HepG2 (cell line): Measurements from ENCODE around the gene RECK. TPM values are rescaled to one million over a fixed set of nuclear protein-coding genes. Genes with fewer than 3 reads are reported as not detected.

Experiments
- ATAC-seq: fragments of 200-7000 bp; cut with Tn5 transposase; 3 replicates; pipeline ENCODE4 v1.9.1; 2020; ENCODE audit warnings: mild to moderate bottlenecking, moderate library complexity
- BruUV-seq: library from RNA; stranded (reverse); fragments of 400-500 nt; replicated peaks from 2 replicates; lab custom pipeline; 2021; lab: Mats Ljungman, UMichigan
- CTCF ChIA-PET: fragments of 300-600 bp; formaldehyde crosslinking; extraction: SDS; loops from one replicate; lab custom pipeline; 2021; ENCODE audit warnings: low total read pairs, inconsistent platforms, low intra/inter-chr PET ratio; lab: Yijun Ruan, JAX
- POLR2A ChIA-PET: fragments of 350-600 bp; sonication (Branson Sonifier 250); formaldehyde crosslinking; loops from one replicate; lab custom pipeline; 2020; ENCODE audit warnings: antibody characterized with exemption, inconsistent platforms; lab: Yijun Ruan, JAX
- DNase-seq: peaks from one replicate; pipeline ENCODE4 v3.0.0-alpha.2; 2015; ENCODE audit warnings: low spot score
- FAIRE-seq: peaks from 3 replicates; lab custom pipeline; 2011; peaks lifted over from hg19 to GRCh38; lab: Jason Lieb, UNC
- H2AFZ ChIP-seq: one replicate; pipeline ENCODE4 v1.6.1; 2011; ENCODE audit warnings: low read length, inconsistent platforms
- H3K27ac ChIP-seq: fragments of 300-600 bp; 3 replicates; pipeline ENCODE4 v1.8.0; 2011; ENCODE audit warnings: mixed run types, mild to moderate bottlenecking, mixed read lengths, low read length, inconsistent platforms; ENCODE audit not compliant: insufficient read depth; ENCODE audit errors: extremely low read length
- H3K27me3 ChIP-seq, 2 experiments: fragments of 200-600 bp in 1 of 2; 2 replicates in 1 of 2; 3 replicates in 1 of 2; pipeline versions ENCODE4 v1.6.0 to v1.8.0; 2011; ENCODE audit warnings: low read length in 2 of 2, mild to moderate bottlenecking in 2 of 2, moderate library complexity in 2 of 2, inconsistent platforms in 1 of 2; ENCODE audit not compliant: insufficient read depth in 2 of 2, control insufficient read depth in 1 of 2
- H3K36me3 ChIP-seq, 2 experiments: fragments of 200-600 bp in 1 of 2; replicated peaks in 1 of 2; 2 replicates in 1 of 2; 3 replicates in 1 of 2; pipeline versions ENCODE4 v1.5.1 to v1.8.0; 2011; ENCODE audit warnings: low read length in 2 of 2, inconsistent platforms in 1 of 2; ENCODE audit not compliant: insufficient read depth in 2 of 2, control insufficient read depth in 1 of 2
- H3K4me1 ChIP-seq: 2 replicates; pipeline ENCODE4 v1.5.1; 2012; ENCODE audit warnings: low read length, inconsistent platforms; ENCODE audit not compliant: insufficient read depth
- H3K4me2 ChIP-seq: 2 replicates; pipeline ENCODE4 v1.6.0; 2011; ENCODE audit warnings: low read depth, low read length, inconsistent platforms
- H3K4me3 ChIP-seq, 3 experiments: fragments of 200-600 bp in 1 of 3; sonication (generic), shearing (Covaris generic) in 1 of 3; replicated peaks in 1 of 3; 2 replicates each; pipeline ENCODE4 v1.5.1; 2011 to 2016; ENCODE audit warnings: low read length in 3 of 3, inconsistent platforms in 2 of 3, low read depth in 2 of 3, mild to moderate bottlenecking in 2 of 3, control low read depth in 1 of 3, mixed read lengths in 1 of 3; ENCODE audit not compliant: insufficient read depth in 1 of 3
- H3K79me2 ChIP-seq: one replicate; pipeline ENCODE4 v1.6.1; 2011; ENCODE audit warnings: low read length, inconsistent platforms; ENCODE audit not compliant: insufficient read depth
- H3K9ac ChIP-seq: 2 replicates; pipeline ENCODE4 v1.6.0; 2011; ENCODE audit warnings: mild to moderate bottlenecking, low read depth, low read length, inconsistent platforms; ENCODE audit not compliant: insufficient read depth
- H3K9me3 ChIP-seq: 2 replicates; pipeline ENCODE4 v1.5.1; 2012; ENCODE audit warnings: mild to moderate bottlenecking, low read length
- H4K20me1 ChIP-seq: 2 replicates; pipeline ENCODE4 v1.6.0; 2011; ENCODE audit warnings: inconsistent platforms, mild to moderate bottlenecking, low read length, moderate library complexity; ENCODE audit not compliant: insufficient read depth
- BRF2 ChIP-seq: sonication (generic); formaldehyde crosslinking; IDR thresholded peaks from 2 replicates; pipeline ENCODE4 v1.8.1; 2022; ENCODE audit warnings: mild to moderate bottlenecking, missing genetic modification reagents
- FOXA3 ChIP-seq: IDR thresholded peaks from 2 replicates; pipeline ENCODE4 v1.6.1; 2016; ENCODE audit warnings: missing genetic modification reagents, missing compliant biosample characterization
- NCOA5 ChIP-seq: sonication (generic); formaldehyde crosslinking; IDR thresholded peaks from 2 replicates; pipeline ENCODE4 v1.4.0; 2020; ENCODE audit warnings: missing genetic modification reagents
- NR2F6 ChIP-seq, 2 experiments: IDR thresholded peaks; 2 replicates each; pipeline ENCODE4 v1.6.1; 2016; ENCODE audit warnings: antibody characterized with exemption in 1 of 2, mild to moderate bottlenecking in 1 of 2
- PHB2 ChIP-seq: fragments of 450-650 bp; IDR thresholded peaks from 2 replicates; pipeline ENCODE4 v1.6.1; 2018; ENCODE audit not compliant: partially characterized antibody
- RELA ChIP-seq: sonication (generic); formaldehyde crosslinking; IDR thresholded peaks from 2 replicates; pipeline ENCODE4 v1.4.0; 2020; ENCODE audit warnings: missing genetic modification reagents
- ZBTB42 ChIP-seq: sonication (generic); formaldehyde crosslinking; IDR thresholded peaks from 2 replicates; pipeline ENCODE4 v1.5.0; 2020; ENCODE audit warnings: mild to moderate bottlenecking, missing genetic modification reagents
- ZFAT ChIP-seq: sonication (generic); formaldehyde crosslinking; conservative IDR thresholded peaks from 2 replicates; pipeline ENCODE4 v1.8.1; 2023; ENCODE audit warnings: missing genetic modification reagents, inconsistent platforms
- ZNF597 ChIP-seq: sonication (generic); formaldehyde crosslinking; IDR thresholded peaks from 2 replicates; pipeline ENCODE4 v1.5.0; 2020; ENCODE audit warnings: missing genetic modification reagents
- ZNF598 ChIP-seq: sonication (generic); formaldehyde crosslinking; IDR thresholded peaks from 2 replicates; pipeline ENCODE4 v1.5.1; 2020; ENCODE audit warnings: mild to moderate bottlenecking, missing genetic modification reagents, borderline replicate concordance
- ZNF607 ChIP-seq: sonication (generic); formaldehyde crosslinking; IDR thresholded peaks from 2 replicates; pipeline ENCODE4 v1.5.1; 2020; ENCODE audit warnings: missing genetic modification reagents, mild to moderate bottlenecking, borderline replicate concordance
- ZNF883 ChIP-seq: sonication (generic); formaldehyde crosslinking; IDR thresholded peaks from 2 replicates; pipeline ENCODE4 v1.5.1; 2020; ENCODE audit warnings: mild to moderate bottlenecking, missing genetic modification reagents; ENCODE audit errors: not compliant biosample characterization
- WGBS: methylation state at CpG from one replicate; pipeline ENCODE4 v1.1.6; 2017; ENCODE audit warnings: low lambda C conversion rate; 5-methylcytosine and 5-hydroxymethylcytosine counted together
- in situ Hi-C: cut with HindIII; loops from 2 replicates; pipeline ENCODE4 v1.10.0; 2017; ENCODE audit warnings: low pct_unique_long_range_greater_than_20kb; ENCODE audit not compliant: extremely low pct_ligation_motif_present
- intact Hi-C: fragments of 100-400 bp; cut with micrococcal nuclease; formaldehyde crosslinking; loops from one replicate; pipeline ENCODE4 v1.10.0; 2022; ENCODE audit not compliant: unreplicated experiment
- polyA plus RNA-seq, 8 experiments: library from polyadenylated mRNA; depleted of rRNA in 3 of 8; stranded (reverse) in 7 of 8; unstranded in 1 of 8; fragments of >200 nt; fragmentation: Illumina TruSeq in 4 of 8; extraction: Trizol in 4 of 8; gene quantifications; 2 replicates each; pipeline versions ENCODE4 v1.2.1 to v1.2.3, GENCODE V29; 2011 to 2016; ENCODE audit warnings: low read depth in 4 of 8, missing spikeins in 1 of 8, mixed read lengths in 1 of 8; ENCODE audit not compliant: insufficient read depth in 1 of 8
- total RNA-seq, 5 experiments: library from RNA; depleted of rRNA; stranded (reverse); fragments of >200 nt; fragmentation: Illumina TruSeq; extraction: Trizol; gene quantifications; 2 replicates each; pipeline ENCODE4 v1.2.3, GENCODE V29; 2016; ENCODE audit warnings: low read depth in 1 of 5
- TF ChIP-seq, protein P1 (sequence below): sonication (generic); formaldehyde crosslinking; IDR thresholded peaks from 2 replicates; pipeline ENCODE4 v1.8.1; 2023; ENCODE audit warnings: mild to moderate bottlenecking, inconsistent platforms, moderate library complexity, missing genetic modification reagents, borderline replicate concordance

The RECK gene
- total and polyA plus RNA-seq, 2 of the 13 experiments (the other 11 are each of a cell fraction or from before 2014, with no cell fraction given), result 3.1 to 4.8 TPM

DNA sequence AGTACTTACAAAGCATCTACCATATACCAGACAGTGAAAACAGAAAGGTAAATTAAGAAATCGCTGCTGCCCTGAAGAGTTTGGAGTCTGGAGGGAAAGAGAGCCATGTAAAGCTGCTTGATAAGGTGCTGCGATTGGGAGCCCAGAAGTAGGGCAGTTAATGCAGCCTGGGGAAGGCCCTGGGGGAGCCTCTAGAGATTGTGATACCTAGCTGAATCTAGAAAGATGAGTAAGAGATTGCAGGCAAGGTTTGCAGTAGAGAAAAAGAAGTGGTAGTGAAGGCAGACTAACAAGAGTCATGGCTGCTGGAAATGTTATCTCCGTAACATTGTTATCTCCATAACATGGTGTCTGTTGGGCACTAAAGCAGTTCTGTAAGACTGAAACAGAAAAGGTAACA is 75.8 kb downstream of the RECK start (continued):
- no peak for TF ChIP-seq ZNF597 (CRISPR knock-in tag)
- TF ChIP-seq ZNF598 (CRISPR knock-in tag), result no peak
- TF ChIP-seq, all 625 proteins: peak for 0

DNA sequence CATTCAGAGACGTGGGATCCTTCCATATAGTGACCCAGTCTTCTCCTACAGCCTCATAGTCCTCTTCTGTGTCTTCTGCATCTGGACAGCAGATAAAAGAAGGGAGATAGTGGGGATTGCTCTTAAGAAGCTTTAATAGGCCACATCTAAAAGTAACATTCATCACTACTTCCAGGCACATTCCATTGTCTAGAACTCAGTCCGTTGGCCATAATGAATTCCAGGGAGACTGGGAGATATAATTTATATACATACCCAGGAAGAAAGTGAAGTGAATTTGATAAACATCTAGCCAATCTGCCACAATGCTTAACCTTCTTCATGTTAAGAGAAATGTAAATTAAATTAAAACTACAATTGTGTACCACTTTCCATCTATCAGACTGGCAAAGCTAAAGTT is 77.3 kb downstream of the RECK start:
- TF ChIP-seq ZNF607 (CRISPR knock-in tag), result no peak
- TF ChIP-seq RELA (CRISPR knock-in tag), result no peak
- TF ChIP-seq NR2F6 (IDR thresholded peaks at IDR 0.05), result no peak
- TF ChIP-seq NR2F6 (CRISPR knock-in tag; IDR thresholded peaks at IDR 0.05), result no peak
- no peak for TF ChIP-seq ZBTB42 (CRISPR knock-in tag)
- TF ChIP-seq, protein P1, sequence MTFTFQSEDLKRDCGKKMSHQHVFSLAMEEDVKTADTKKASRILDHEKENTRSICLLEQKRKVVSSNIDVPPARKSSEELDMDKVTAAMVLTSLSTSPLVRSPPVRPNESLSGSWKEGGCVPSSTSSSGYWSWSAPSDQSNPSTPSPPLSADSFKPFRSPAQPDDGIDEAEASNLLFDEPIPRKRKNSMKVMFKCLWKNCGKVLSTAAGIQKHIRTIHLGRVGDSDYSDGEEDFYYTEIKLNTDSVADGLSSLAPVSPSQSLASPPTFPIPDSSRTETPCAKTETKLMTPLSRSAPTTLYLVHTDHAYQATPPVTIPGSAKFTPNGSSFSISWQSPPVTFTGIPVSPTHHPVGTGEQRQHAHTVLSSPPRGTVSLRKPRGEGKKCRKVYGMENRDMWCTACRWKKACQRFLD (CRISPR knock-in tag), result no peak
- no peak for TF ChIP-seq BRF2 (CRISPR knock-in tag)
- TF ChIP-seq ZNF883 (CRISPR knock-in tag), result no peak
- no peak for TF ChIP-seq FOXA3
- no peak for TF ChIP-seq PHB2
- TF ChIP-seq NCOA5, result no peak
- no peak for TF ChIP-seq ZFAT
- CTCF ChIA-PET, result no interaction called here

More for the DNA sequence above, 77.3 kb downstream of the RECK start:
- Histone ChIP-seq H4K20me1 (no peaks in the 10 kb centered on the region), H3K79me2 (no peaks in the 10 kb centered on the region), H2AFZ (no peak overlapping the region), H3K4me3 (no peak overlapping the region), H3K4me1 (no peaks in the 10 kb centered on the region), H3K9me3 (no peaks in the 10 kb centered on the region), H3K27ac (no peak overlapping the region), H3K36me3 (no peaks in the 10 kb centered on the region), H3K27me3 (peaks cover 0 to 2% of the 10 kb centered on the region in 2 experiments; a peak in 1 of 5 replicates), H3K4me2 (no peak overlapping the region), H3K9ac (no peak overlapping the region)
- DNase-seq (no peak), ATAC-seq (no peak), FAIRE-seq (no peak)
- in situ Hi-C loops (no loop called here), intact Hi-C loops (no loop called here)
- 23% methylated on average over 2 of the region's 2 CpGs for WGBS
- POLR2A ChIA-PET, result no interaction called here
- no TSS peak for BruUV-seq
